HCT116 (cell line): Measurements from ENCODE around the gene TTC17. TPM values are rescaled to one million over a fixed set of nuclear protein-coding genes. Genes with fewer than 3 reads are reported as not detected.

Source experiments
- ATAC-seq: fragments of 200-7000 bp; cut with Tn5 transposase; 2 replicates; pipeline ENCODE4 v1.9.1; 2020; ENCODE audit warnings: mild to moderate bottlenecking, moderate library complexity
- BruUV-seq: library from RNA; stranded (reverse); fragments of 400-500 nt; replicated peaks from 2 replicates; lab custom pipeline; 2021; lab: Mats Ljungman, UMichigan
- CTCF ChIA-PET: fragments of 300-600 bp; sonication (Branson Sonifier 250); formaldehyde crosslinking; loops from one replicate; lab custom pipeline; 2021; ENCODE audit warnings: antibody characterized with exemption; lab: Charles Lee
- POLR2A ChIA-PET: fragments of 300-600, 350-600 bp; sonication (Branson Sonifier 250); formaldehyde crosslinking; loops from one replicate; lab custom pipeline; 2021; ENCODE audit warnings: antibody characterized with exemption; lab: Charles Lee
- RAD21 ChIA-PET, 2 experiments: fragments of 300-600 bp; sonication (Branson Sonifier 250); formaldehyde crosslinking; loops; one replicate each; lab custom pipeline; 2023; ENCODE audit warnings: low total read pairs in 2 of 2; ENCODE audit not compliant: uncharacterized antibody in 2 of 2, unreplicated experiment in 2 of 2, low non-redundant PET in 1 of 2; lab: Charles Lee
- DNase-seq: peaks from one replicate; pipeline ENCODE4 v3.0.0-alpha.2; 2010; ENCODE audit warnings: low read depth, low spot score
- H2AFZ ChIP-seq: fragments of 200-600 bp; shearing (Covaris generic), sonication (generic); 2 replicates; pipeline ENCODE4 v1.6.1; 2017; ENCODE audit warnings: low read depth, mixed run types, mixed read lengths, antibody characterized with exemption, low read length; ENCODE audit not compliant: poor library complexity, severe bottlenecking
- H3K27ac ChIP-seq: 2 replicates; pipeline ENCODE4 v1.5.1; 2012; ENCODE audit warnings: low read depth, low read length
- H3K27me3 ChIP-seq: fragments of 200-600 bp; sonication (generic); 2 replicates; pipeline ENCODE4 v1.6.1; 2016; ENCODE audit warnings: mixed run types, low read length, mixed read lengths; ENCODE audit not compliant: insufficient read depth
- H3K36me3 ChIP-seq, 2 experiments: fragments of 200-500 bp in 1 of 2; fragments of 200-600 bp in 1 of 2; sonication (Bioruptor generic) in 1 of 2; sonication (generic) in 1 of 2; 2 replicates each; pipeline versions ENCODE4 v1.5.1 to v1.6.1; 2014 to 2016; ENCODE audit warnings: low read length in 2 of 2, inconsistent platforms in 1 of 2, mixed read lengths in 1 of 2, mixed run types in 1 of 2; ENCODE audit not compliant: insufficient read depth in 2 of 2, control insufficient read depth in 1 of 2
- H3K4me1 ChIP-seq, 2 experiments: fragments of 200-600 bp in 1 of 2; sonication (generic) in 1 of 2; 2 replicates each; pipeline versions ENCODE4 v1.5.1 to v1.6.1; 2012 to 2017; ENCODE audit warnings: low read length in 2 of 2, inconsistent platforms in 1 of 2, mild to moderate bottlenecking in 1 of 2, mixed read lengths in 1 of 2, mixed run types in 1 of 2, moderate library complexity in 1 of 2; ENCODE audit not compliant: insufficient read depth in 2 of 2, control insufficient read depth in 1 of 2
- H3K4me2 ChIP-seq: fragments of 200-600 bp; sonication (generic); 2 replicates; pipeline ENCODE4 v1.6.1; 2017; ENCODE audit warnings: mixed run types, low read length, mixed read lengths
- H3K4me3 ChIP-seq, 2 experiments: fragments of 200-600 bp in 1 of 2; sonication (generic) in 1 of 2; replicated peaks in 1 of 2; 2 replicates each; pipeline ENCODE4 v1.5.1; 2011 to 2016; ENCODE audit warnings: low read length in 2 of 2, control low read depth in 1 of 2, low read depth in 1 of 2, mild to moderate bottlenecking in 1 of 2, mixed read lengths in 1 of 2, mixed run types in 1 of 2
- H3K79me2 ChIP-seq: fragments of 200-600 bp; sonication (generic); 2 replicates; pipeline ENCODE4 v1.6.1; 2017; ENCODE audit warnings: mild to moderate bottlenecking, mixed run types, low read length, moderate library complexity, mixed read lengths; ENCODE audit not compliant: insufficient read depth
- H3K9ac ChIP-seq: fragments of 200-600 bp; sonication (generic); 2 replicates; pipeline ENCODE4 v1.6.1; 2016; ENCODE audit warnings: low read length, mixed read lengths
- H3K9me2 ChIP-seq: fragments of 200-600 bp; sonication (generic), shearing (Covaris generic); 2 replicates; pipeline ENCODE4 v1.6.1; 2017; ENCODE audit warnings: mixed run types, mild to moderate bottlenecking, moderate library complexity; ENCODE audit not compliant: insufficient read depth
- H3K9me3 ChIP-seq, 2 experiments: fragments of 200-500 bp in 1 of 2; fragments of 200-600 bp in 1 of 2; sonication (Bioruptor generic) in 1 of 2; sonication (generic) in 1 of 2; 2 replicates each; pipeline ENCODE4 v1.6.1; 2014 to 2017; ENCODE audit warnings: low read length in 2 of 2, mixed read lengths in 2 of 2, inconsistent platforms in 1 of 2, low read depth in 1 of 2, mild to moderate bottlenecking in 1 of 2, mixed run types in 1 of 2, moderate library complexity in 1 of 2; ENCODE audit not compliant: control insufficient read depth in 1 of 2, insufficient read depth in 1 of 2
- H4K20me1 ChIP-seq: fragments of 200-600 bp; sonication (generic), shearing (Covaris generic); 2 replicates; pipeline ENCODE4 v1.6.1; 2017; ENCODE audit warnings: mixed run types, mild to moderate bottlenecking, moderate library complexity; ENCODE audit not compliant: insufficient read depth
- CEBPB ChIP-seq: IDR thresholded peaks from 2 replicates; pipeline ENCODE4 v1.6.1; 2012; ENCODE audit warnings: low read depth
- EGR1 ChIP-seq: IDR thresholded peaks from 2 replicates; pipeline ENCODE4 v1.6.1; 2012; ENCODE audit warnings: low read depth
- ELF1 ChIP-seq: IDR thresholded peaks from 2 replicates; pipeline ENCODE4 v1.6.1; 2012; ENCODE audit warnings: low read depth, borderline replicate concordance
- EZH2phosphoT487 ChIP-seq: fragments of 200-600 bp; IDR thresholded peaks from 2 replicates; pipeline ENCODE4 v1.6.1; 2018; ENCODE audit warnings: antibody characterized with exemption, borderline replicate concordance
- FOSL1 ChIP-seq: IDR thresholded peaks from 2 replicates; pipeline ENCODE4 v1.6.1; 2012; ENCODE audit warnings: low read depth
- JUND ChIP-seq: IDR thresholded peaks from 2 replicates; pipeline ENCODE4 v1.6.1; 2012
- POLR2A ChIP-seq: IDR thresholded peaks from 2 replicates; pipeline ENCODE4 v1.7.0; 2011; ENCODE audit warnings: borderline replicate concordance; ENCODE audit not compliant: insufficient read depth, insufficient read length; ENCODE audit errors: extremely low read depth
- POLR2AphosphoS5 ChIP-seq: IDR thresholded peaks from 2 replicates; pipeline ENCODE4 v1.6.1; 2011; ENCODE audit warnings: mild to moderate bottlenecking, low read depth, low read length, moderate library complexity
- RAD21 ChIP-seq: IDR thresholded peaks from 2 replicates; pipeline ENCODE4 v1.6.1; 2012; ENCODE audit warnings: low read depth, mild to moderate bottlenecking
- SP1 ChIP-seq: IDR thresholded peaks from 2 replicates; pipeline ENCODE4 v1.6.1; 2012; ENCODE audit warnings: low read depth
- SRF ChIP-seq: IDR thresholded peaks from 2 replicates; pipeline ENCODE4 v1.6.1; 2012; ENCODE audit warnings: low read depth
- TCF7L2 ChIP-seq: IDR thresholded peaks from 2 replicates; pipeline ENCODE4 v1.7.0; 2011; ENCODE audit warnings: borderline replicate concordance, inconsistent platforms; ENCODE audit not compliant: insufficient read depth, insufficient read length; ENCODE audit errors: extremely low read depth
- YY1 ChIP-seq: IDR thresholded peaks from 2 replicates; pipeline ENCODE4 v1.6.1; 2011; ENCODE audit warnings: low read length, low read depth, moderate library complexity, mild to moderate bottlenecking; ENCODE audit not compliant: insufficient replicate concordance; ENCODE audit errors: extremely low read depth
- ZFX ChIP-seq: fragments of 450-650 bp; IDR thresholded peaks from 2 replicates; pipeline ENCODE4 v1.6.1; 2017
- ZNF274 ChIP-seq: fragments of 200-500 bp; sonication (Bioruptor generic); IDR thresholded peaks from 2 replicates; pipeline ENCODE4 v1.6.1; 2014; ENCODE audit warnings: mild to moderate bottlenecking, low read depth, low read length, inconsistent platforms
- intact Hi-C: fragments of 100-400 bp; cut with micrococcal nuclease; formaldehyde crosslinking; loops from 2 replicates; pipeline ENCODE4 v1.10.0; 2022
- total RNA-seq: library from RNA; stranded (reverse); gene quantifications from one replicate; pipeline ENCODE4 v1.2.1, GENCODE V29; 2021; ENCODE audit not compliant: unreplicated experiment
- TF ChIP-seq, protein P1 (sequence below): IDR thresholded peaks from 2 replicates; pipeline ENCODE4 v1.6.1; 2012; ENCODE audit warnings: low read depth
- TF ChIP-seq, protein P2 (sequence below): IDR thresholded peaks from 2 replicates; pipeline ENCODE4 v1.6.1; 2012
- TF ChIP-seq, protein P3 (sequence below): IDR thresholded peaks from 2 replicates; pipeline ENCODE4 v1.6.1; 2012

Gene TTC17
- total RNA-seq, 1 experiment from 2014 or later = 51.6 TPM

DNA sequence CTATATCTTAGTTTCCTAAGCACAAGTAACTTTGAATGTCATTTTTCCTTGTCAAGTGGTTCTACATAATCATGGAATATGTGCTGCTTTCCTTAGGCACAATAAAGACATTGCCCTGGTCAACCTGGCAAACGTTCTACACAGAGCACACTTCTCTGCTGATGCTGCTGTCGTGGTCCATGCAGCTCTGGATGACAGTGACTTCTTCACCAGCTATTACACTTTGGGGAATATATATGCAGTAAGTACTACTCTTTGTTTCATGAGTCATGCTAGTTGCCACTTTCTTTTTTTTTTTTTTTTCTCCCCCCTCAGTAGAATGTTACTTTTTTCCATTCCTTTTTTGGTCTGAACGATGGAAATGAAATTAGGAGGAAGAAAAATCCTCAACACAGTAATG lies 38.5 kb downstream of the TTC17 start:
- CTCF ChIA-PET = no interaction called here

DNA sequence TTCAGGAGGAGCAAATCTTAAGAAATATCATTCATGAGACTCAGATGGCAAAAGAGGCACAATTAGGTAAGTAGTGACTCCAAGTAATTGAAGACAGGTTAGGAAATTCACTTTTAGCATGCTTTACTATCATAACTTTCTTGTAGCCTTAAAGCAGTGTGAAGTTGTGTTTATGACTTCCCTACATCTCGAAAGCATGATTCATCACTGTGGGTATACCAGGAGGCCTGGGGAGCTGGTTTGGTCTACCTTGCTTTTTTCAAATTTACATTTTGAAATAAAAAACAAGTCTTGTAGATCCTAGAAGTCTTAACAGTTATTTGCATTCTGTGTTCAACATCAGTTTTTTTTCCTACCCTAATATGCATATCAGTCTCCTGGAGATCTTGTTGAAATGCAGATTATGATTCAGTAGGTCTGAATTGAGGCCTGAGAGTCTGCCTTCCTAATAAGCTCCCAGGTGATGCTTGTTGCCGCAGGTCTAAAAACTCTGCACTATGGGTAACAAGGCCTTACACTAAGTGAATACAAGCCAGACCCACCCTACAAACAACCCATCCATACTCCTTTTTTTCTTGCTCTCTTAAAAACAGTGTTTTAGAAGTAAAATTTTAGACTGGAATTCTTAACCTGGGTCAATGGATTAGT lies 41.4 kb downstream of the TTC17 start:
- Histone ChIP-seq H3K9ac (no peak overlapping the region), H3K36me3 (peaks cover 20 to 26% of the 10 kb centered on the region in 2 experiments; a peak in 3 of 4 replicates), H3K9me2 (no peaks in the 10 kb centered on the region), H3K27me3 (no peaks in the 10 kb centered on the region), H3K4me1 (no peaks in the 10 kb centered on the region), H2AFZ (no peak overlapping the region), H4K20me1 (no peaks in the 10 kb centered on the region), H3K9me3 (no peaks in the 10 kb centered on the region), H3K4me3 (no peak overlapping the region), H3K79me2 (no peaks in the 10 kb centered on the region), H3K4me2 (no peak overlapping the region), H3K27ac (no peak overlapping the region)
- POLR2A ChIA-PET = no interaction called here
- CTCF ChIA-PET = no interaction called here
- BruUV-seq = no TSS peak
- RAD21 ChIA-PET = no interaction called here
- TF ChIP-seq TCF7L2 = no peak
- TF ChIP-seq SRF = no peak
- TF ChIP-seq, protein P1, sequence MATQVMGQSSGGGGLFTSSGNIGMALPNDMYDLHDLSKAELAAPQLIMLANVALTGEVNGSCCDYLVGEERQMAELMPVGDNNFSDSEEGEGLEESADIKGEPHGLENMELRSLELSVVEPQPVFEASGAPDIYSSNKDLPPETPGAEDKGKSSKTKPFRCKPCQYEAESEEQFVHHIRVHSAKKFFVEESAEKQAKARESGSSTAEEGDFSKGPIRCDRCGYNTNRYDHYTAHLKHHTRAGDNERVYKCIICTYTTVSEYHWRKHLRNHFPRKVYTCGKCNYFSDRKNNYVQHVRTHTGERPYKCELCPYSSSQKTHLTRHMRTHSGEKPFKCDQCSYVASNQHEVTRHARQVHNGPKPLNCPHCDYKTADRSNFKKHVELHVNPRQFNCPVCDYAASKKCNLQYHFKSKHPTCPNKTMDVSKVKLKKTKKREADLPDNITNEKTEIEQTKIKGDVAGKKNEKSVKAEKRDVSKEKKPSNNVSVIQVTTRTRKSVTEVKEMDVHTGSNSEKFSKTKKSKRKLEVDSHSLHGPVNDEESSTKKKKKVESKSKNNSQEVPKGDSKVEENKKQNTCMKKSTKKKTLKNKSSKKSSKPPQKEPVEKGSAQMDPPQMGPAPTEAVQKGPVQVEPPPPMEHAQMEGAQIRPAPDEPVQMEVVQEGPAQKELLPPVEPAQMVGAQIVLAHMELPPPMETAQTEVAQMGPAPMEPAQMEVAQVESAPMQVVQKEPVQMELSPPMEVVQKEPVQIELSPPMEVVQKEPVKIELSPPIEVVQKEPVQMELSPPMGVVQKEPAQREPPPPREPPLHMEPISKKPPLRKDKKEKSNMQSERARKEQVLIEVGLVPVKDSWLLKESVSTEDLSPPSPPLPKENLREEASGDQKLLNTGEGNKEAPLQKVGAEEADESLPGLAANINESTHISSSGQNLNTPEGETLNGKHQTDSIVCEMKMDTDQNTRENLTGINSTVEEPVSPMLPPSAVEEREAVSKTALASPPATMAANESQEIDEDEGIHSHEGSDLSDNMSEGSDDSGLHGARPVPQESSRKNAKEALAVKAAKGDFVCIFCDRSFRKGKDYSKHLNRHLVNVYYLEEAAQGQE = no peak
- no peak for TF ChIP-seq ZFX
- TF ChIP-seq SP1 = no peak
- TF ChIP-seq, protein P2, sequence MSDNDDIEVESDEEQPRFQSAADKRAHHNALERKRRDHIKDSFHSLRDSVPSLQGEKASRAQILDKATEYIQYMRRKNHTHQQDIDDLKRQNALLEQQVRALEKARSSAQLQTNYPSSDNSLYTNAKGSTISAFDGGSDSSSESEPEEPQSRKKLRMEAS = no peak
- no peak for TF ChIP-seq YY1
- no peak for TF ChIP-seq CEBPB
- no peak for TF ChIP-seq POLR2A
- TF ChIP-seq ELF1 = no peak
- no peak for TF ChIP-seq FOSL1
- no peak for TF ChIP-seq JUND
- no peak for TF ChIP-seq RAD21
- no peak for TF ChIP-seq ZNF274
- intact Hi-C loops = no loop called here
- DNase-seq = no peak
- ATAC-seq = no peak

More for the DNA sequence above, 38.5 kb downstream of the TTC17 start:
- RAD21 ChIA-PET = no interaction called here
- no peak overlapping the region for H3K4me3 ChIP-seq
- H4K20me1 ChIP-seq = no peaks in the 10 kb centered on the region
- no peak overlapping the region for H3K9ac ChIP-seq
- no peaks in the 10 kb centered on the region for H3K4me1 ChIP-seq
- no peaks in the 10 kb centered on the region for H3K27me3 ChIP-seq
- no peak overlapping the region for H3K27ac ChIP-seq
- H3K36me3 ChIP-seq = peaks cover 8 to 25% of the 10 kb centered on the region in 2 experiments; a peak in 3 of 4 replicates
- H3K79me2 ChIP-seq = no peaks in the 10 kb centered on the region
- ATAC-seq = no peak
- H2AFZ ChIP-seq = no peak overlapping the region
- no peaks in the 10 kb centered on the region for H3K9me2 ChIP-seq
- POLR2A ChIA-PET = no interaction called here
- no peak for TF ChIP-seq EZH2phosphoT487
- TF ChIP-seq SP1 = no peak
- TF ChIP-seq POLR2AphosphoS5 = no peak
- TF ChIP-seq, protein P3, sequence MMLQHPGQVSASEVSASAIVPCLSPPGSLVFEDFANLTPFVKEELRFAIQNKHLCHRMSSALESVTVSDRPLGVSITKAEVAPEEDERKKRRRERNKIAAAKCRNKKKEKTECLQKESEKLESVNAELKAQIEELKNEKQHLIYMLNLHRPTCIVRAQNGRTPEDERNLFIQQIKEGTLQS = no peak
- TF ChIP-seq EGR1 = no peak
- no peak for TF ChIP-seq ZNF274
- DNase-seq = no peak
- no peaks in the 10 kb centered on the region for H3K9me3 ChIP-seq
- BruUV-seq = no TSS peak
- no peak overlapping the region for H3K4me2 ChIP-seq
- intact Hi-C loops = no loop called here
